Measurements from ENCODE around the gene SFTPD. TPM values are rescaled to one million over a fixed set of nuclear protein-coding genes. Genes with fewer than 3 reads are reported as not detected.

SFTPD gene
- total and polyA plus RNA-seq, 2 of the 13 experiments (the other 11 are each of a cell fraction or from before 2014, with no cell fraction given): not detected

- Histone ChIP-seq H3K27ac (ENCODE audit: extremely low read length, insufficient read depth, low read length) (no peak overlapping the region), H3K9me3 (ENCODE audit: low read length) (no peaks in the 10 kb centered on the region), H3K4me1 (ENCODE audit: insufficient read depth, low read length) (peaks cover 36% of the 10 kb centered on the region), H3K27me3 (ENCODE audit: control insufficient read depth in 1 of 2, insufficient read depth in 2 of 2, low read length in 2 of 2) (peaks cover 3 to 38% of the 10 kb centered on the region in 2 experiments; a peak in 3 of 5 replicates), H3K4me2 (ENCODE audit: low read depth, low read length) (no peak overlapping the region), H3K4me3 (replicated peaks in 1 of 3; ENCODE audit: insufficient read depth in 1 of 3, low read depth in 2 of 3, low read length in 3 of 3) (no peak overlapping the region), H3K36me3 (replicated peaks in 1 of 2; ENCODE audit: control insufficient read depth in 1 of 2, insufficient read depth in 2 of 2, low read length in 2 of 2) (no peaks in the 10 kb centered on the region), H4K20me1 (ENCODE audit: insufficient read depth, low read length) (no peaks in the 10 kb centered on the region), H3K79me2 (ENCODE audit: insufficient read depth, low read length) (no peaks in the 10 kb centered on the region), H2AFZ (ENCODE audit: low read length) (no peak overlapping the region), H3K9ac (ENCODE audit: insufficient read depth, low read depth, low read length) (no peak overlapping the region)
- ATAC-seq (no peak), FAIRE-seq (no peak), DNase-seq (ENCODE audit: low spot score) (no peak)
- in situ Hi-C loops (cut with HindIII; ENCODE audit: extremely low pct_ligation_motif_present, low pct_unique_long_range_greater_than_20kb) (loop anchor here (25.0 kb wide), 1 partner anchor 363 kb away; the partner anchor contains the start of gene SFTPA2), intact Hi-C loops (cut with micrococcal nuclease; ENCODE audit: unreplicated experiment) (no loop called here)
- WGBS (ENCODE audit: low lambda C conversion rate): 2% methylated on average over 3 of the region's 3 CpGs
- ChIA-PET POLR2A (no interaction called here), CTCF (ENCODE audit: low intra/inter-chr PET ratio, low total read pairs) (no interaction called here)
- BruUV-seq (replicated peaks): no TSS peak
- no peak for TF ChIP-seq ISL2 (CRISPR knock-in tag; IDR thresholded peaks at IDR 0.05)
- no peak for TF ChIP-seq SRSF4 (IDR thresholded peaks at IDR 0.05; ENCODE audit: low read depth, low read length, poor library complexity, severe bottlenecking)
- no peak for TF ChIP-seq GFI1 (CRISPR knock-in tag; IDR thresholded peaks at IDR 0.05; ENCODE audit: borderline replicate concordance)
- no peak for TF ChIP-seq KLF6 (CRISPR knock-in tag; IDR thresholded peaks at IDR 0.05)
- TF ChIP-seq MED8 (CRISPR knock-in tag; IDR thresholded peaks at IDR 0.05; ENCODE audit: insufficient replicate concordance): no peak
- no peak for TF ChIP-seq LCORL (IDR thresholded peaks at IDR 0.05)
- no peak for TF ChIP-seq LCORL (CRISPR knock-in tag; IDR thresholded peaks at IDR 0.05)
- TF ChIP-seq KLF15 (CRISPR knock-in tag; IDR thresholded peaks at IDR 0.05; ENCODE audit: borderline replicate concordance): no peak
- no peak for TF ChIP-seq ZNF567 (CRISPR knock-in tag; IDR thresholded peaks at IDR 0.05; ENCODE audit: borderline replicate concordance)
- no peak for TF ChIP-seq ZNF891 (CRISPR knock-in tag; IDR thresholded peaks at IDR 0.05)
- TF ChIP-seq ZC3H13 (CRISPR knock-in tag; IDR thresholded peaks at IDR 0.05): no peak
- no peak for TF ChIP-seq TFE3 (CRISPR knock-in tag; IDR thresholded peaks at IDR 0.05)
- TF ChIP-seq E2F1 (CRISPR knock-in tag; IDR thresholded peaks at IDR 0.05): no peak
- no peak for TF ChIP-seq TEAD2 (CRISPR knock-in tag; IDR thresholded peaks at IDR 0.05)
- no peak for TF ChIP-seq ZBTB25 (CRISPR knock-in tag; IDR thresholded peaks at IDR 0.05)
- TF ChIP-seq ESRRA (CRISPR knock-in tag; IDR thresholded peaks at IDR 0.05; ENCODE audit: low read depth): no peak
These were observed 23.3 kb downstream of the SFTPD start for GRCh38 chr10:79925614-79926013.
